LNCaP clone FGC (cell line): Measurements from ENCODE around the gene TM9SF4.
"Not testable (repeated sequence)": the region's sequence is repeated elsewhere in the genome, so short reads cannot be mapped to it uniquely, and the experiment has no call there.

ENCODE experiments used
- DNase-seq: peaks from one replicate; pipeline ENCODE4 v3.0.0-alpha.2; 2011; ENCODE audit warnings: low read depth
- H3K4me3 ChIP-seq: 2 replicates; pipeline ENCODE4 v1.5.1; 2011; ENCODE audit warnings: mild to moderate bottlenecking, low read depth, low read length, control low read depth
- CTCF ChIP-seq: IDR thresholded peaks from 2 replicates; pipeline ENCODE4 v1.5.1; 2012; ENCODE audit warnings: mild to moderate bottlenecking; ENCODE audit not compliant: control insufficient read depth, insufficient read depth; ENCODE audit errors: extremely low read depth

Gene TM9SF4

GRCh38 chr20:32115211-32115767 lies 5.8 kb downstream of the TM9SF4 start:
- no peak overlapping the region for H3K4me3 ChIP-seq
- TF ChIP-seq CTCF: no peak
- no peak for DNase-seq

DNA sequence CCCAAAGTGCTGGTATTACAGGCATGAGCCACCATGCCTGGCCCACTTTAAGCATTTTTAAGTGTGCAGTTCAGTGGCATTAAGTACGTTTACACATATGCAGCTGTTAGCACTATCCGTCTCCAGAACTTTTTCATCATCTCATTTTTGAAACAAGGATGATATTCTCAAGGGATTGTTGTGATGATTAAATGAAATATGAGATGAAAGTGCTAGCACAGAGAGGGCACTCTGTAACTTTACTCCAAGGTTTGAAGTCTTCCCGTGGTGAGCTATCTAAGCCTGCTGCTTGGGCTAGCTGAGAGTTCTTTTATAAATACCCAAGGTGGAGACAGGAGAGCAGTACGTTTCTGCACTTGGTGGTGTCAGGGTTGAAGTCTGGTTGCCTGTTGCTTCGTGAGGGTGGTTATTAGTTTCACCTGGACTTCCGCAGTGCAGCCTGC lies 6.6 kb downstream of the TM9SF4 start:
- TF ChIP-seq CTCF: no peak
- DNase-seq: no peak
- no peak overlapping the region for H3K4me3 ChIP-seq

DNA sequence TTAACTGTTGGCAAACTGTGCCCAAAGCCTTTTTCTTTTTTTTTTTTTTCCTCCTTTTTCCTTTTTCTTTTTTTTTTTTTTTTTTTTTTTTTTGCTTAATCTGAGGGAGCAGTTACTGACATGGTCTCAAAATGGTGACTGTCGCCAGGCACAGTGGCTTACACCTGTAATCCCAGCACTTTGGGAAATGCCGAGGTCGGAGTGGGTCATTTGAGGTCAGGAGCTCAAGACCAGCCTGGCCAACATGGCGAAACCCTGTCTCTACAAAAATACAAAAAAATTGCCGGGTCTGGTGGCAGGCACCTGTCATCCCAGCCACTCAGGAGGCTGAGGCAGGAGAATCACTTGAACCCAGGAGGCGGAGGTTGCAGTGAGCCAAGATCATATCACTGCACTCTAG lies 7.3 kb downstream of the TM9SF4 start:
- not testable (repeated sequence) for H3K4me3 ChIP-seq, DNase-seq

- DNase-seq, H3K4me3 ChIP-seq: not testable (repeated sequence)
Measured at GRCh38 chr20:32118427-32118826, 8.9 kb downstream of the TM9SF4 start.

GRCh38 chr20:32119734-32120133 lies 10.2 kb downstream of the TM9SF4 start:
- H3K4me3 ChIP-seq: no peak overlapping the region
- DNase-seq: no peak
- no peak for TF ChIP-seq CTCF

- not testable (repeated sequence) for DNase-seq
Measured at GRCh38 chr20:32121908-32122307, 12.4 kb downstream of the TM9SF4 start.

GRCh38 chr20:32123088-32123487 lies 13.6 kb downstream of the TM9SF4 start:
- DNase-seq: no peak
- TF ChIP-seq CTCF: no peak
- no peak overlapping the region for H3K4me3 ChIP-seq

More at GRCh38 chr20:32121908-32122307, 12.4 kb downstream of the TM9SF4 start:
- not testable (repeated sequence) for H3K4me3 ChIP-seq

- no peak overlapping the region for H3K4me3 ChIP-seq
- TF ChIP-seq CTCF: no peak
- no peak for DNase-seq
Measured at GRCh38 chr20:32124916-32125454, 15.5 kb downstream of the TM9SF4 start.

DNA sequence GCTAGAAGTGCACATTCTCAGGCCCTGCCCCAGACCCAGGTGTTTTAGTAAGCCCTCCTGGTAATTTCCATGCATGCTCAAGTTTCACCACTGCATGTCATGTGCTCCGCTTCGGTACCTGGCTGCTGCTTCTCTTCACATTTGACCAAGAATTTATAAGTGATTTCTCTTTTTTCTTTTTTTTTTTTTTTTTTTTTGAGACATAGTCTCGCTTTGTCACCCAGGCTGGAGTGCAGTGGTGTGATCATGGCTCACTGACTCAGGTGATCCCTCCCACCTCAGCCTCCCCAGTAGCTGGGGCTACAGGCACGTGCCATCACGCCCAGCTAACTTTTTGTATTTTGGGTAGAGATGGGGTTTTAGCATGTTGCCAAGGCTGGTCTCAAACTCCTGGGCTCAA lies 16.0 kb downstream of the TM9SF4 start:
- no peak overlapping the region for H3K4me3 ChIP-seq
- no peak for DNase-seq
- TF ChIP-seq CTCF: no peak
